ENCODE data around the gene CRB2. TPM values are rescaled to one million over a fixed set of nuclear protein-coding genes. Genes with fewer than 3 reads are reported as not detected.

CRB2 gene
- total and polyA plus RNA-seq, 2 of the 13 experiments (the other 11 are each of a cell fraction or from before 2014, with no cell fraction given): 0.01 to 0.29 TPM

DNA sequence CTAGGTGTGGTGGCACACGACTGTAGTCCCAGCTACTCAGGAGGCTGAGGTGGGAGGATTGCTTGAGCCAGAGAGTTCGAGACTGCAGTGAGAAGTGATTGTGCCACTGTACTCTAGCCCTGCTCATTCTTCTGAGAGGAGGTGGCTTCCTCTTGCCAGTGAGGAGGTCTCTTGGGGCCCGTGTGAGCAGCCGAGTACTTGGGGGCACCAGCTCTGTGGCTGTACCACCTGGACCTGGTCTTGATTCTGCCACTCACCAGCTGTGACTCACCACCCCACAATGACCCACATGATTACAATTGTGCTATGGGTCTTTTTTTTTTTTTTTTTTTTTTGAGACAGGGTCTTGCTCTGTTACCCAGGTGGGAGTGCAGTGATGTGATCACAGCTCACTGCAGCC is 18.0 kb upstream of the CRB2 start (continued):
- TF ChIP-seq, protein P1, sequence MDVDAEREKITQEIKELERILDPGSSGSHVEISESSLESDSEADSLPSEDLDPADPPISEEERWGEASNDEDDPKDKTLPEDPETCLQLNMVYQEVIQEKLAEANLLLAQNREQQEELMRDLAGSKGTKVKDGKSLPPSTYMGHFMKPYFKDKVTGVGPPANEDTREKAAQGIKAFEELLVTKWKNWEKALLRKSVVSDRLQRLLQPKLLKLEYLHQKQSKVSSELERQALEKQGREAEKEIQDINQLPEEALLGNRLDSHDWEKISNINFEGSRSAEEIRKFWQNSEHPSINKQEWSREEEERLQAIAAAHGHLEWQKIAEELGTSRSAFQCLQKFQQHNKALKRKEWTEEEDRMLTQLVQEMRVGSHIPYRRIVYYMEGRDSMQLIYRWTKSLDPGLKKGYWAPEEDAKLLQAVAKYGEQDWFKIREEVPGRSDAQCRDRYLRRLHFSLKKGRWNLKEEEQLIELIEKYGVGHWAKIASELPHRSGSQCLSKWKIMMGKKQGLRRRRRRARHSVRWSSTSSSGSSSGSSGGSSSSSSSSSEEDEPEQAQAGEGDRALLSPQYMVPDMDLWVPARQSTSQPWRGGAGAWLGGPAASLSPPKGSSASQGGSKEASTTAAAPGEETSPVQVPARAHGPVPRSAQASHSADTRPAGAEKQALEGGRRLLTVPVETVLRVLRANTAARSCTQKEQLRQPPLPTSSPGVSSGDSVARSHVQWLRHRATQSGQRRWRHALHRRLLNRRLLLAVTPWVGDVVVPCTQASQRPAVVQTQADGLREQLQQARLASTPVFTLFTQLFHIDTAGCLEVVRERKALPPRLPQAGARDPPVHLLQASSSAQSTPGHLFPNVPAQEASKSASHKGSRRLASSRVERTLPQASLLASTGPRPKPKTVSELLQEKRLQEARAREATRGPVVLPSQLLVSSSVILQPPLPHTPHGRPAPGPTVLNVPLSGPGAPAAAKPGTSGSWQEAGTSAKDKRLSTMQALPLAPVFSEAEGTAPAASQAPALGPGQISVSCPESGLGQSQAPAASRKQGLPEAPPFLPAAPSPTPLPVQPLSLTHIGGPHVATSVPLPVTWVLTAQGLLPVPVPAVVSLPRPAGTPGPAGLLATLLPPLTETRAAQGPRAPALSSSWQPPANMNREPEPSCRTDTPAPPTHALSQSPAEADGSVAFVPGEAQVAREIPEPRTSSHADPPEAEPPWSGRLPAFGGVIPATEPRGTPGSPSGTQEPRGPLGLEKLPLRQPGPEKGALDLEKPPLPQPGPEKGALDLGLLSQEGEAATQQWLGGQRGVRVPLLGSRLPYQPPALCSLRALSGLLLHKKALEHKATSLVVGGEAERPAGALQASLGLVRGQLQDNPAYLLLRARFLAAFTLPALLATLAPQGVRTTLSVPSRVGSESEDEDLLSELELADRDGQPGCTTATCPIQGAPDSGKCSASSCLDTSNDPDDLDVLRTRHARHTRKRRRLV (CRISPR knock-in tag; IDR thresholded peaks at IDR 0.05): no peak
- no peak for TF ChIP-seq MEIS2 (CRISPR knock-in tag; IDR thresholded peaks at IDR 0.05)

DNA sequence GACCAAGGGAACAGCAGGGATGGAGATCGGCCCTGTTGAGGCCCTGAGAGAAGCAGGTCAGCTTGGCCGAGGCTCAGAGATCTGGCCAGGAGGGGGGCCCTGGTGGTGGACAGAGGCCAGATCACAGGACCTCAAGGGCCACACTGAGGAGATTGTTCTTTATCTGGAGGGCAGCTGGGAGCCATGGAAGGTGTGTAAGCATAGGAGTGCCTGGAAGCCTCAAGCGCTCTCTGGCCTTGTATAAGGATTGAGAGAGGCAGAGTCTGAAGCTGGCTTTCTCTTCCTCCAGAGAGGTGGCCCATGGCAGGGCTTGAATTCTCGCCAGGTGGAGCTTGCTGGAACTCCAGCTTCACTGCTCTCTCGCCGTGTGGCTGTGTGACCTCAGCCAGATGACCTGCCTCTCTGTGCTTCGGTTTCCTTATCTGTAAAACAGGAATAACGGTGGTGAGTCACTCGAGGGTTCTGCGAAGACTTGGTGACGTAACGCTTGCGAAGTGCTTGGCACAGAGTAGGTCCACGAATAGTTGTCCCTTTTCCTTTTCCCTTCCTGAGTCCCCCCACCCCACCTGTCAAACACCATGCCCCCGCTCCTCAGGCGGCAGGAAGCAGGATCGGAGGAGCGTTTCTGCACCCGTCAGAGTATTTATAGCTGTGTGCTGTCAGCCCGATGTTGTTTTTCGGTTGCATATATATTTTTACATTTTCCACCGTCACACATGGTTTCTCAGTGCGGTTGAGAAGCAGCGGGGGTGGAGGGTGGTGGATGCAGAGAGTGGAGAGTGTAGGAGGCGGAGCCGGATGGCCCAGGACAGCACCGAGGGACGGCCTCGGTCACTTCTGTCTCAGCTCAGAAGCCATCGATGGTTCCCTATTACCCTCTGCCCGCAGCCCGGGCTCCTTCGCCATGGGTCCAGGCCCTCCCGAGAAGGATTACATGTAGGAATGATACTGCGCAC is 17.0 kb upstream of the CRB2 start:
- WGBS (ENCODE audit: low lambda C conversion rate): 38% methylated on average over 29 of the region's 35 CpGs
- intact Hi-C loops (cut with micrococcal nuclease; ENCODE audit: unreplicated experiment) (no loop called here), in situ Hi-C loops (cut with HindIII; ENCODE audit: extremely low pct_ligation_motif_present, low pct_unique_long_range_greater_than_20kb) (no loop called here)
- Histone ChIP-seq H3K4me1 (ENCODE audit: insufficient read depth, low read length) (peaks cover 54% of the 10 kb centered on the region), H4K20me1 (ENCODE audit: insufficient read depth, low read length) (no peaks in the 10 kb centered on the region), H3K79me2 (ENCODE audit: insufficient read depth, low read length) (no peaks in the 10 kb centered on the region), H3K27me3 (ENCODE audit: control insufficient read depth in 1 of 2, insufficient read depth in 2 of 2, low read length in 2 of 2) (peaks cover 0 to 42% of the 10 kb centered on the region in 2 experiments; a peak in 3 of 5 replicates), H3K36me3 (replicated peaks in 1 of 2; ENCODE audit: control insufficient read depth in 1 of 2, insufficient read depth in 2 of 2, low read length in 2 of 2) (no peaks in the 10 kb centered on the region), H3K4me2 (ENCODE audit: low read depth, low read length) (peak overlapping the region; percentile 54), H3K27ac (ENCODE audit: extremely low read length, insufficient read depth, low read length) (no peak overlapping the region), H3K9me3 (ENCODE audit: low read length) (no peaks in the 10 kb centered on the region), H3K9ac (ENCODE audit: insufficient read depth, low read depth, low read length) (no peak overlapping the region), H2AFZ (ENCODE audit: low read length) (no peak overlapping the region), H3K4me3 (replicated peaks in 1 of 3; ENCODE audit: insufficient read depth in 1 of 3, low read depth in 2 of 3, low read length in 3 of 3) (peak overlapping the region in 1 of 3 experiments; percentile 41; a peak in 1 of 6 replicates)
- ChIA-PET CTCF (ENCODE audit: low intra/inter-chr PET ratio, low total read pairs) (no interaction called here), POLR2A (no interaction called here)
- DNase-seq (ENCODE audit: low spot score): no peak
- ATAC-seq: peak; percentile 33
- FAIRE-seq: no peak
- TF ChIP-seq ATF7 (IDR thresholded peaks at IDR 0.05): peak; percentile 47
- no peak for TF ChIP-seq ATF7 (CRISPR knock-in tag; IDR thresholded peaks at IDR 0.05)
- peak; percentile 50; the same call in 1 of the 2 replicates for TF ChIP-seq ZMYM3 (CRISPR knock-in tag; IDR thresholded peaks at IDR 0.05)
- 0 out of 2 replicates have a peak, but pooled peaks have one; percentile 29 for TF ChIP-seq ZKSCAN1 (IDR thresholded peaks at IDR 0.05; ENCODE audit: low read length)
- TF ChIP-seq ZFP36 (IDR thresholded peaks at IDR 0.05; ENCODE audit: borderline replicate concordance, low read depth, low read length, partially characterized antibody): peak; percentile 27
- TF ChIP-seq CREB1 (IDR thresholded peaks at IDR 0.05): peak; percentile 76
- TF ChIP-seq CREB1 (CRISPR knock-in tag; IDR thresholded peaks at IDR 0.05): no peak
- no peak for TF ChIP-seq ZBTB38 (CRISPR knock-in tag; IDR thresholded peaks at IDR 0.05)
- TF ChIP-seq SRF (IDR thresholded peaks at IDR 0.05; ENCODE audit: low read depth, low read length): no peak
- TF ChIP-seq, protein P2, sequence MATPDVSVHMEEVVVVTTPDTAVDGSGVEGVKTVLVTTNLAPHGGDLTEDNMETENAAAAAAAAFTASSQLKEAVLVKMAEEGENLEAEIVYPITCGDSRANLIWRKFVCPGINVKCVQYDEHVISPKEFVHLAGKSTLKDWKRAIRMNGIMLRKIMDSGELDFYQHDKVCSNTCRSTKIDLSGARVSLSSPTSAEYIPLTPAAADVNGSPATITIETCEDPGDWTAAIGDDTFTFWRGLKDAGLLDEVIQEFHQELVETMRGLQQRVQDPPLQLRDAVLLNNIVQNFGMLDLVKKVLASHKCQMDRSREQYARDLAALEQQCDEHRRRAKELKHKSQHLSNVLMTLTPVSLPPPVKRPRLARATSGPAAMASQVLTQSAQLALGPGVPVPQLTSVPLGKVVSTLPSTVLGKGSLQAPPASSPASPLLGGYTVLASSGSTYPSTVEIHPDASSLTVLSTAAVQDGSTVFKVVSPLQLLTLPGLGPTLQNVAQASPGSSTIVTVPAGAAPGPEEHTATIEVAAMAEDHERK (CRISPR knock-in tag; IDR thresholded peaks at IDR 0.05; ENCODE audit: low read depth): no peak
- 0 out of 2 replicates have a peak, but pooled peaks have one; percentile 38 for TF ChIP-seq KDM1A (CRISPR knock-in tag; IDR thresholded peaks at IDR 0.05)
- TF ChIP-seq TARDBP (CRISPR knock-in tag; IDR thresholded peaks at IDR 0.05): no peak
- TF ChIP-seq ARNT (IDR thresholded peaks at IDR 0.05): no peak
- peak; percentile 99 for TF ChIP-seq ZNF768 (CRISPR knock-in tag; IDR thresholded peaks at IDR 0.05)
- TF ChIP-seq FOSL2 (CRISPR knock-in tag; IDR thresholded peaks at IDR 0.05): peak; percentile 49
- BruUV-seq (replicated peaks): no TSS peak
